ENCODE measurements around the gene TRA2B.

The TRA2B gene

DNA sequence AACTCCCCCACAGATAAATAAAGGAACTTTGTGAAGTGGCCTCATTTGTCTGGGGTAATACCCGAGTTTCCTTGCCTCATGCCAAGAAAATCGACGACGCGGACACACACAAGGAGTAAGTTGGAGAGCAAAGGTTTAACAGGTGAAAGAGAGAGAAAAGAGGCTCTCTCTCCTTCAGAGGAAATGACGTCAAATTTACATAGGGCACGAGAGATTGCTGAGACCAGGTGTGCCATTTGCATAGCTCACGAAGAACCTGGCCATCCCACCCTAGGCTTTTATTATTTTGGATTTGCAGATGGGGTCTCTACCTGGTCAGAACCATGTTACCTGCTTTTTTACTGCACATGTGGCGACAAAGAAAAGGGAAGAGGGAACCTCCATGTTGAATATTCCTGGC is 63.7 kb downstream of the TRA2B start:
- DNase-seq (ENCODE audit: low read depth) = no peak
- TF ChIP-seq, protein P1, sequence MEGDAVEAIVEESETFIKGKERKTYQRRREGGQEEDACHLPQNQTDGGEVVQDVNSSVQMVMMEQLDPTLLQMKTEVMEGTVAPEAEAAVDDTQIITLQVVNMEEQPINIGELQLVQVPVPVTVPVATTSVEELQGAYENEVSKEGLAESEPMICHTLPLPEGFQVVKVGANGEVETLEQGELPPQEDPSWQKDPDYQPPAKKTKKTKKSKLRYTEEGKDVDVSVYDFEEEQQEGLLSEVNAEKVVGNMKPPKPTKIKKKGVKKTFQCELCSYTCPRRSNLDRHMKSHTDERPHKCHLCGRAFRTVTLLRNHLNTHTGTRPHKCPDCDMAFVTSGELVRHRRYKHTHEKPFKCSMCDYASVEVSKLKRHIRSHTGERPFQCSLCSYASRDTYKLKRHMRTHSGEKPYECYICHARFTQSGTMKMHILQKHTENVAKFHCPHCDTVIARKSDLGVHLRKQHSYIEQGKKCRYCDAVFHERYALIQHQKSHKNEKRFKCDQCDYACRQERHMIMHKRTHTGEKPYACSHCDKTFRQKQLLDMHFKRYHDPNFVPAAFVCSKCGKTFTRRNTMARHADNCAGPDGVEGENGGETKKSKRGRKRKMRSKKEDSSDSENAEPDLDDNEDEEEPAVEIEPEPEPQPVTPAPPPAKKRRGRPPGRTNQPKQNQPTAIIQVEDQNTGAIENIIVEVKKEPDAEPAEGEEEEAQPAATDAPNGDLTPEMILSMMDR (IDR thresholded peaks at IDR 0.05; ENCODE audit: insufficient read depth, low read depth, low read length, missing control alignments) = no peak
- H3K4me3 ChIP-seq (ENCODE audit: low read length) = no peak overlapping the region

DNA sequence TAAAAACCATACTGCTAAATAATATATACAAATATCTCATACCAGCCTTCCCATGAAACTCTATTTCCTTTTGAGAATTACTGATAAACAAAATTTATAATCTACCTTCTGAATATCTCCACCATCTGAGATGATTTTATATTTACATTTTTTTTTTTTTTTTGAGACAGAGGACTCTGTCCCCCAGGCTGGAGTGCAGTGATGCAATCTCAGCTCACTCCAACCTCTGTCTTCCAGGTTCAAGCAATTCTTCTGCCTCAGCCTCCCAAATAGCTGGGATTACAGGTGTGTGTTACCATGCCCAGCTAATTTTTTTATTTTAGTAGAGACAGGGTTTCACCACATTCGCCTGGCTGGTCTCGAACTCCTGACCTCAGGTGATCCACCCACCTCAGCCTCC is 70.2 kb downstream of the TRA2B start:
- H3K4me3 ChIP-seq (ENCODE audit: low read length) = no peak overlapping the region
- TF ChIP-seq, protein P1 (IDR thresholded peaks at IDR 0.05; ENCODE audit: insufficient read depth, low read depth, low read length, missing control alignments) = no peak
- no peak for DNase-seq (ENCODE audit: low read depth)

DNA sequence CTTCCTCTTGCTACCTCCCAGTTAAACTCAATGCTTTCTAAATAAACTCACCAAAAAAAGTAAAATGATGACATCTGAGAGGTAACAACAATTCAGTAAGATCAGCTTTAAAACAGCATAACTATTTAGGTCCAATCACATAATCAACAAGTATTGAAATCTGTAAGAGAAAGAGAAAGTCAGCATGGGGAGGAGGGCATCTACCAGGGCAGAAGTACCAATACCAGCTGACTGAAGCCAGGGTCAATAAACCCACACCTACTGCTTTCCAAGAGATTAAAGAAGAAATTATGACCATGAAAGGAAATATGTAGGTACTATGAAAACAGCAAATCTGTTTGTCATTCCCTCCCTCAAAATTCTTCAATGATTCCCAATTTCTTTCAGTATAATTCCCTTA is 70.8 kb downstream of the TRA2B start:
- TF ChIP-seq, protein P1 (IDR thresholded peaks at IDR 0.05; ENCODE audit: insufficient read depth, low read depth, low read length, missing control alignments) = no peak
- H3K4me3 ChIP-seq (ENCODE audit: low read length) = no peak overlapping the region
- DNase-seq (ENCODE audit: low read depth) = no peak

DNA sequence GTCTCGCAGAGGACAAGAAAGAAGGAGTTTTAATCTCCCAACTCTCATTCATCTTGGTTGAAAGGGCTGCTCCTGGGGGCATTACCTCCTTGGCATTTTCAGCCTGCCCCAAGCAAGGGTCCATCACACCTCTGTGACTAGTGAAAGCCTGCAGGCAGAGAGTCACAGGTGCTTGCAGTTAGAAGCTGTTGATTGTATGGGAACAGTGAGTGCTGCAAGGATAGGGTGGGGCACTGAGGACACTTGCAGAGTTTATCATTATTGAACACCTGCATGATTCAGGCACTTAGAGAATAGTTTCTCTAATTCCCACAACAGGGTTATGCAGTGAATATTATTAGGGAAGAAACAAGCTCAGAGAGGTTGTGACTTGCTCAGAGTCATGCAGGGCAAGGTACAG is 71.3 kb downstream of the TRA2B start:
- TF ChIP-seq, protein P1 (IDR thresholded peaks at IDR 0.05; ENCODE audit: insufficient read depth, low read depth, low read length, missing control alignments) = no peak
- DNase-seq (ENCODE audit: low read depth) = peak; percentile 42

More for the DNA sequence above, 71.3 kb downstream of the TRA2B start:
- no peak overlapping the region for H3K4me3 ChIP-seq (ENCODE audit: low read length)

Data from epithelial cell of esophagus (primary cell).